ENCODE data around the gene NOB1.
"Not testable (repeated sequence)": the region's sequence is repeated elsewhere in the genome, so short reads cannot be mapped to it uniquely, and the experiment has no call there.

The NOB1 gene

DNA sequence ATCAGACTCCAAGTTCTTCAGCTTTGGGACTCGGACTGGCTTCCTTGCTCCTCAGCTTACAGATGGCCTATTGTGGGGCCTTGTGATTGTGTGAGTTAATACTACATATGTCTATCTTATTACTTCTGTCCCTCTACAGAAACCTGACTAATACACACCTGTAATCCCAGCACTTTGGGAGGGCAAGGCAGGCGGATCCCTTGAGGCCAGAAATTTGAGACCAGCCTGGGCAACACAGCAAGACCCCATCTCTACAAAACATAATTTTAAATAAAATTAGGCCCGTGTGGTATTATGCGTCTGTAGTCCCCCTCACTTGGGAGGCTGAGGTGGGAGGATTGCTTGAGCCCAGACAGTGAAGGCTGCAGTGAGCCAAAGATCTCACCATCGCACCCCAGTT is 23.4 kb downstream of the NOB1 start:
- H3K4me3 ChIP-seq (ENCODE audit: low read length); H3K27me3 ChIP-seq (replicated peaks; ENCODE audit: control insufficient read depth, insufficient read depth, low read length); H3K9me3 ChIP-seq (ENCODE audit: control insufficient read depth, low read length); H3K9ac ChIP-seq (ENCODE audit: low read length); DNase-seq (ENCODE audit: low read depth); H3K36me3 ChIP-seq (ENCODE audit: control insufficient read depth, insufficient read depth, low read length, severe bottlenecking): not testable (repeated sequence)
- H3K4me1 ChIP-seq (ENCODE audit: control insufficient read depth, insufficient read depth, low read length), result peaks cover 15% of the 10 kb centered on the region

DNA sequence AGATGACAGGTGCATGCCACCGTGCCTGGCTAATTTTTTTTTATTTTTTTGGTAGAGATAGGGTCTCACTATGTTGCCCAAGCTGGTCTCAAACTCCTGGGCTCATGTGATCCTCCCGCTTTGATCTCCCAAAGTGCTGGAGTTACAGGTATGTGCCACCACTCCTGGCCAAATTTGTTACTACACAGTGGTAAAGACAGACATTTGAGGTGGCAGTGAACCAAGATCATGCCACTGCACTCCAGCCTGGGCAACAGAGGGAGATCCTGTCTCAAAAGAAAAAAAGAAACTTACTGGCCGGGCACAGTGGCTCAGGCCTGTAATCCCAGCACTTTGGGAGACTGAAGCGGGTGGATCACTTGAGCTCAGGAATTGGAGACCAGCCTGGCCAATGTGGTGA is 25.7 kb downstream of the NOB1 start:
- not testable (repeated sequence) for H3K9me3 ChIP-seq (ENCODE audit: control insufficient read depth, low read length); H3K27me3 ChIP-seq (replicated peaks; ENCODE audit: control insufficient read depth, insufficient read depth, low read length); H3K36me3 ChIP-seq (ENCODE audit: control insufficient read depth, insufficient read depth, low read length, severe bottlenecking); DNase-seq (ENCODE audit: low read depth); H3K4me3 ChIP-seq (ENCODE audit: low read length); H3K9ac ChIP-seq (ENCODE audit: low read length)
- H3K4me1 ChIP-seq (ENCODE audit: control insufficient read depth, insufficient read depth, low read length), result peaks cover 33% of the 10 kb centered on the region

DNA sequence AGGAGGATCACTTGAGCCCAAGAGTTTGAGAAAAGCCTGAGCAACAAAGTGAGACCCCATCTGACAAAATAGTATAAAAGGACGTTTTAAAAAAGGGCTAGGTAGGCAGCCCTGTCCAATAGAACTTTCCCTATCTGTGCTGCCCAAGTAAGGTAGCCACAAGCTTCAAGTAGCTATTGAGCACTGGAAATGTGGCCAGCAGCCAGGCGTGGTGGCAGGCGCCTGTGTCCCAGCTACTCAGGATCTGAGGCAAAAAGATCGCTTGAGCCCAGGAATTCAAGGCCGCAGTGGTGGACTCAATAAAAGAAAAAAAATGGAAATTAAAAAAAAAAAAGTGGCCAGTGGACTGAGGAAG is 26.8 kb downstream of the NOB1 start:
- Histone ChIP-seq H3K4me3 (ENCODE audit: low read length) (no peak overlapping the region), H3K9me3 (ENCODE audit: control insufficient read depth, low read length) (no peaks in the 10 kb centered on the region), H3K27me3 (replicated peaks; ENCODE audit: control insufficient read depth, insufficient read depth, low read length) (no peaks in the 10 kb centered on the region), H3K4me1 (ENCODE audit: control insufficient read depth, insufficient read depth, low read length) (peaks cover 33% of the 10 kb centered on the region), H3K9ac (ENCODE audit: low read length) (peak overlapping the region; percentile 91), H3K36me3 (ENCODE audit: control insufficient read depth, insufficient read depth, low read length, severe bottlenecking) (no peaks in the 10 kb centered on the region)
- no peak for DNase-seq (ENCODE audit: low read depth)

DNA sequence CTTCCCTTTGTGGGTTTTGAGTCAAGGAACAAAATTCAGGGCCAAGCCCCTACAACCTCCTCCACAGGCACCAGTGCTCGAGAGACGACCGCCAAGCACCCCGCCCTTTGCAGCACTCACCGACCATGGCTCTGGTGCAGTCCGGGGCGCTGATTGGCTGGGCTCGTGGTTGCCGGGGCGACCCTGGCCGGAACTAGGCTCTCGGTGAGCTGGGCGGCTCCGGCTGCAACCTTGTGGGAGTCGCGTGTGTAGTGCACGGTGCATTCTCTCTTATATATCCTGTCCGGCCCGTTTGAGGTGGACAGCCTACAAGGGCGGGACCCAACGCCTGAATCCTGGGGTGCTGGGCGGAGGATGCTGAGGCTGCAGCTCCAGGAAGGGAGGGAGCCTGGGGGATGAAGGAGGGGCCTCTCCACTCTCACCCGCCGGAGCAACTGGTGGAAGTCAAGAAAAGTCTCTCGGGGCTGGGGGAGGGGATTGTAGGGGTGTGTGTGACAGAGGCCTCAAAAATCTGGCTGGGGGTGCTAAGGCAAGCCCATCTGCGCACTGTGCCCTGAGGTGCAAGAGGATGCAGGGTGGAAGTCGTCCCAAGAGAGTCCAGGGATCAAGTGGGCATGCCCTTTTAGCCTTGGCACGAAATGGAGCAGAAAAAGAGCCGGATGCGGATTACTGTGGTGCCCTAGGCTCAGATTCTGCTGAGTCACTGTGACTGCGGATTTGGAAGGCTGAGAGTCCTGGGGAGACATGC is 28.2 kb downstream of the NOB1 start, which contains the start of gene NQO1:
NQO1 (minus strand) TSS at position 248 of the 748 bp plus-strand sequence; CDS start at position 127, 121 bp downstream.
- Histone ChIP-seq H3K27me3 (replicated peaks; ENCODE audit: control insufficient read depth, insufficient read depth, low read length) (no peaks in the 10 kb centered on the region), H3K9me3 (ENCODE audit: control insufficient read depth, low read length) (no peaks in the 10 kb centered on the region), H3K36me3 (ENCODE audit: control insufficient read depth, insufficient read depth, low read length, severe bottlenecking) (no peaks in the 10 kb centered on the region), H3K9ac (ENCODE audit: low read length) (peak within 1 kb of the TSS; percentile 91), H3K4me1 (ENCODE audit: control insufficient read depth, insufficient read depth, low read length) (peaks cover 33% of the 10 kb centered on the region), H3K4me3 (ENCODE audit: low read length) (peak within 1 kb of the TSS; percentile 83)
- peak; percentile 98 for DNase-seq (ENCODE audit: low read depth)

DNA sequence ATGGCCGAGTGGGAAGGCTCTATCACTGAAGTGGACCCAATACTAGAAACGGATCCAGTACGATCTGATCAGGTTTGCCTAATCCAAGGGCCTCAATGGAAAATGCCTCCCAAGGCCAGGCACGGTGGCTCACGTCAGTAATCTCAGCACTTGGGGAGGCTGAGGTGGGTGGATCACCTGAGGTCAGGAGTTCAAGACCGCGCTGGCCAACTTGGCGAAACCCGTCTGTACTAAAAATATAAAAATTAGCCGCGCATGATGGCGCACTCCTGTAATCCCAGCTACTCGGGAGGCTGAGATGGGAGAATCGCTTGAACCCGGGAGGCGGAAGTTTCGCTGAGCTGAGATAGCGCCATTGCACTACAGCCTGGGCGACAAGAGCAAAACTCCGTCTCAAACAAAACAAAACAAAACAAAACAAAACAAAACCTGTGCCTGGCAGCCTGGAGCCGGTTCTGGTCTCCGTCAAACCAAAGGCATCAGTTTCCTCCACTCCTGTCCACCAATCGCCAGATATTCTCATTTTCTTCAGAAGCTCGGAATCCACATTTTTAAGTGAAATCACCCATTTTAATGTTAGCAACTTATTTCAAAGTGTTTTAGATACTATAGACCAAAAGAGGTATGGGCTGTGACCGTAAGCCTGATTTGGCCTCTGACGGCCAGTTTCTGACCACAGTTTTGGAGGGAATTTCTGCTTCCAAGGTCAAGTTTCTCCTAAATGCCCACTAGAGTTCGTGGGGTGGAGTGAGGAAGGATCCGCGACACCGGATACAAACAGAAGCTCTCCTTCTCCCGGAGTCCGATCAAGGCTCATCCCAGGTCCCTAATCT is 29.0 kb downstream of the NOB1 start:
- Histone ChIP-seq H3K4me1 (ENCODE audit: control insufficient read depth, insufficient read depth, low read length) (peaks cover 33% of the 10 kb centered on the region), H3K27me3 (replicated peaks; ENCODE audit: control insufficient read depth, insufficient read depth, low read length) (no peaks in the 10 kb centered on the region)

DNA sequence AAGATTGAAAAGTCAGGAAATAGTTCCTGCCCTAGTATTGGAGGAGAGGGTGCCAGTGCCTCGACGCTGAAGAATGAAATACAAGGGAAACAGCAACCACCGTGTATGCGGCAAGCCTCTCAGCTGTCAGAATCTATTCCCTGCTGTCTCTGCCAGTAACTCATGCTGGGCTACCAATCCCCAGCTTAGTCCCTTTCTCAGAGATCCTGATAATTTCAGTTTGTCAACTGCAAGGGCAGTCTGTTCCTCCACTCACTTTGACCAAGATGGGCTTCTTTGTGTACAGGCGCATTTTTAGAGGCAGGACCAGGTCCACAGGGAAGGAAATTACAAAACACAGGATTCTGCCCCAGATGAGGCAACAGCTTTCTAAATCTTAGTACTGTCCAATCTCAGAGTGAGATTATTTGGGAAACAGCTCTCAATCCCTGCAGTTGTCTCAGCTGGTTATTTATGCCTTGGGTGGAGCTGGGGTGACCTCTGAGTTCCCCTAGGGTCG is 29.7 kb downstream of the NOB1 start:
- H3K4me1 ChIP-seq (ENCODE audit: control insufficient read depth, insufficient read depth, low read length), result peaks cover 33% of the 10 kb centered on the region
- peak overlapping the region; percentile 91 for H3K9ac ChIP-seq (ENCODE audit: low read length)
- no peaks in the 10 kb centered on the region for H3K36me3 ChIP-seq (ENCODE audit: control insufficient read depth, insufficient read depth, low read length, severe bottlenecking)
- no peaks in the 10 kb centered on the region for H3K27me3 ChIP-seq (replicated peaks; ENCODE audit: control insufficient read depth, insufficient read depth, low read length)
- H3K4me3 ChIP-seq (ENCODE audit: low read length), result peak overlapping the region; percentile 83
- no peaks in the 10 kb centered on the region for H3K9me3 ChIP-seq (ENCODE audit: control insufficient read depth, low read length)
- peak; percentile 56 for DNase-seq (ENCODE audit: low read depth)

More for the DNA sequence above, 29.0 kb downstream of the NOB1 start:
- Histone ChIP-seq H3K9me3 (ENCODE audit: control insufficient read depth, low read length) (no peaks in the 10 kb centered on the region), H3K36me3 (ENCODE audit: control insufficient read depth, insufficient read depth, low read length, severe bottlenecking) (no peaks in the 10 kb centered on the region), H3K4me3 (ENCODE audit: low read length) (peak overlapping the region; percentile 83), H3K9ac (ENCODE audit: low read length) (peak overlapping the region; percentile 91)
- DNase-seq (ENCODE audit: low read depth), result no peak

DNA sequence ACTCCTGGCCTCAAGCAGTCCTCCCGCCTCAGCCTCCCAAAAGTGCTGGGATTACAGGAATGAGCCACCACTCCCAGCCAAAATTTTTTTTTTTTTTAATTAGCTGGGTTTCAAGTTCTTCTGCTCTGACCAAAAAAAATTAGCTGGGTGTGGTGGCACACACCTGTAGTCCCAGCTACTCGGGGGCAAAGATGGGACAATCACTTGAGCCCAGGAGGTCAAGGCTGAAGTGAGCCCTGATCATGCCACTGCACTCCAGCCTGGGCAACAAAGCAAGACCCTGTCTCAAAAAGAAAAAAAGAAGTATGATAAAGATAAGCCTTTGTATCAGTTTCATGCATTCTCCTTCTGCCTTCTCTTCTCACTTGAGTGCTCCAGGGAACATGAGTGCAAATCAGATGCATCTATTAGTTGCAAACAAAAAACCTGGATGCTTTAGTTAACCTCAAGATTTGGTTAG is 30.3 kb downstream of the NOB1 start:
- no peaks in the 10 kb centered on the region for H3K27me3 ChIP-seq (replicated peaks; ENCODE audit: control insufficient read depth, insufficient read depth, low read length)
- H3K36me3 ChIP-seq (ENCODE audit: control insufficient read depth, insufficient read depth, low read length, severe bottlenecking), result no peaks in the 10 kb centered on the region
- peak overlapping the region; percentile 83 for H3K4me3 ChIP-seq (ENCODE audit: low read length)
- H3K4me1 ChIP-seq (ENCODE audit: control insufficient read depth, insufficient read depth, low read length), result peaks cover 33% of the 10 kb centered on the region
- H3K9ac ChIP-seq (ENCODE audit: low read length), result peak overlapping the region; percentile 91
- no peak for DNase-seq (ENCODE audit: low read depth)
- no peaks in the 10 kb centered on the region for H3K9me3 ChIP-seq (ENCODE audit: control insufficient read depth, low read length)

- peaks cover 19% of the 10 kb centered on the region for H3K4me1 ChIP-seq (ENCODE audit: control insufficient read depth, insufficient read depth, low read length)
- no peak overlapping the region for H3K9ac ChIP-seq (ENCODE audit: low read length)
- H3K4me3 ChIP-seq (ENCODE audit: low read length), result no peak overlapping the region
- H3K9me3 ChIP-seq (ENCODE audit: control insufficient read depth, low read length), result no peaks in the 10 kb centered on the region
- H3K36me3 ChIP-seq (ENCODE audit: control insufficient read depth, insufficient read depth, low read length, severe bottlenecking), result peaks cover 24% of the 10 kb centered on the region
- no peaks in the 10 kb centered on the region for H3K27me3 ChIP-seq (replicated peaks; ENCODE audit: control insufficient read depth, insufficient read depth, low read length)
- no peak for DNase-seq (ENCODE audit: low read depth)
Measured at GRCh38 chr16:69721441-69721957, 33.2 kb downstream of the NOB1 start.

- H3K9me3 ChIP-seq (ENCODE audit: control insufficient read depth, low read length), result no peaks in the 10 kb centered on the region
- peaks cover 26% of the 10 kb centered on the region for H3K36me3 ChIP-seq (ENCODE audit: control insufficient read depth, insufficient read depth, low read length, severe bottlenecking)
- no peak for DNase-seq (ENCODE audit: low read depth)
- no peak overlapping the region for H3K9ac ChIP-seq (ENCODE audit: low read length)
- peaks cover 15% of the 10 kb centered on the region for H3K4me1 ChIP-seq (ENCODE audit: control insufficient read depth, insufficient read depth, low read length)
- H3K27me3 ChIP-seq (replicated peaks; ENCODE audit: control insufficient read depth, insufficient read depth, low read length), result no peaks in the 10 kb centered on the region
- no peak overlapping the region for H3K4me3 ChIP-seq (ENCODE audit: low read length)
Measured at GRCh38 chr16:69720822-69721430, 33.8 kb downstream of the NOB1 start.

DNA sequence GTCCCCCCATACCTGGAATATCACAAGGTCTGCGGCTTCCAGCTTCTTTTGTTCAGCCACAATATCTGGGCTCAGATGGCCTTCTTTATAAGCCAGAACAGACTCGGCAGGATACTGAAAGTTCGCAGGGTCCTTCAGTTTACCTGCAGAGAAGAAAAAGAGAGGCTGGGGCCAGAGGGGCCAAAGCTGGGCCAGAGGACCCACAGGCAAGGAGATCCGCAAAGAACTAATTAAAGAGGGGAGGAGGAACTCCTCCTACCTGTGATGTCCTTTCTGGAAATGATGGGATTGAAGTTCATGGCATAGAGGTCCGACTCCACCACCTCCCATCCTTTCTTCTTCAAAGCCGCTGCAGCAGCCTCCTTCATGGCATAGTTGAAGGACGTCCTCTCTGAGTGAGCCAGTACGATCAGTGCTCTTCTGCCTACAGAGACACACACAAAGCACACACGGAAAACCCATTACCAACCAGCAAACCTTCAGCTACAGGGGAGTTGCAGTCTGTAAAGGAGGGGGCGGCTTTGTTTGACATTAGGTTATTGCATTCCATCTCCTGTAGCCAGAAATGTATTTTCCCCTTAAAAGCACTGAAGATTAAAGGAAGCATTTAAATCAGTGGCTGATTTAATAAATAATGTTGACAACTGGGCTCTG is 36.5 kb downstream of the NOB1 start:
- Histone ChIP-seq H3K4me1 (ENCODE audit: control insufficient read depth, insufficient read depth, low read length) (peaks cover 5% of the 10 kb centered on the region), H3K9me3 (ENCODE audit: control insufficient read depth, low read length) (no peaks in the 10 kb centered on the region), H3K36me3 (ENCODE audit: control insufficient read depth, insufficient read depth, low read length, severe bottlenecking) (peaks cover 38% of the 10 kb centered on the region), H3K9ac (ENCODE audit: low read length) (no peak overlapping the region), H3K27me3 (replicated peaks; ENCODE audit: control insufficient read depth, insufficient read depth, low read length) (no peaks in the 10 kb centered on the region), H3K4me3 (ENCODE audit: low read length) (no peak overlapping the region)
- DNase-seq (ENCODE audit: low read depth), result no peak

All from adipocyte (in vitro differentiated cells).